Stimulated activated CD4-positive, alpha-beta T cell treated with anti-CD3 and anti-CD28 coated beads, Interleukin-2, amount 100 ng/mL, for 24 hours (primary cell): ENCODE results near the gene CXCL11.
"Not testable (repeated sequence)": the region's sequence is repeated elsewhere in the genome, so short reads cannot be mapped to it uniquely, and the experiment has no call there.

Source experiments
- DNase-seq, 2 donors: peaks; one replicate each; pipeline ENCODE4 v3.0.0-alpha.2; 2020

Gene CXCL11

DNA sequence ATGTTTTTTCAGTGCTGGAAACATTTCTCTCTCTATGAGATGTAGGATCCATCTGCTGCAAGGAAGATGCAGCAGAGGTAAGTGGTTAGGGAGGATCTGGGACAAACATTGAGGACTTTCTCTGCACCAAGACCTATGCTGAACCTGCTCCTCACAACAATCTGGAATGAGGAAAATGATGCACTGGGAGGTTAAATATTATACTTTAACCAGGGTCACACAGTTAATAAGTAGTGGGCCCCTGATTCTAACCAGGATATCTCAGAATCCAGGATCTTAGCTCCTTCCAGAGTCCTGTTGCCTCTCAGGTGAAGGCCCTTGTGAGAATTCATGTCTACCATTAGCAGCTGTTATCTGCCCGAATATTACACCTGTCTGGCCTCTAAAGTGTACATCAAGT lies 35.6 kb downstream of the CXCL11 start:
- no peak for DNase-seq

DNA sequence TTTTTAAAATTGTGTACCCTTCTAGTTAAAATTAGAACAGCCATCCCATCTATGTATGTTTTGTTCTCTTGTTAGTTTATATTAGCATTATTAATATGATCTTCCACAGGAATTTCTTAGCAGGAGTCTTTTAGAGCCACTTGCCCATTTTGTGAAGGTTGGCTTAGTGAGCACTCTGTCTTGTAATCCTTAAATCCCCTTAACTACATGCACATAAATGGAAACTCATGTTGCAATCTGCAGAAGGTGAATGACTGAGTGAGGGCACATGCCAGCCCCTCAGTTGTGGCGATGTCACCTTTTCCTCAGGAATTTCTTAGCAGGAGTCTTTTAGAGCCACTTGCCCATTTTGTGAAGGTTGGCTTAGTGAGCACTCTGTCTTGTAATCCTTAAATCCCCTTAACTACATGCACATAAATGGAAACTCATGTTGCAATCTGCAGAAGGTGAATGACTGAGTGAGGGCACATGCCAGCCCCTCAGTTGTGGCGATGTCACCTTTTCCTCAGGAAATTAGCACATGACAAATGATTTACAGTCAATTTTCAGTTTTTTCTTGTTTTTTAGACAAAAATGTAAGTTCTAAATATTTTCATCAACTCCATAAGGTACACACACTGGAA lies 37.2 kb downstream of the CXCL11 start:
- not testable (repeated sequence) for DNase-seq

DNA sequence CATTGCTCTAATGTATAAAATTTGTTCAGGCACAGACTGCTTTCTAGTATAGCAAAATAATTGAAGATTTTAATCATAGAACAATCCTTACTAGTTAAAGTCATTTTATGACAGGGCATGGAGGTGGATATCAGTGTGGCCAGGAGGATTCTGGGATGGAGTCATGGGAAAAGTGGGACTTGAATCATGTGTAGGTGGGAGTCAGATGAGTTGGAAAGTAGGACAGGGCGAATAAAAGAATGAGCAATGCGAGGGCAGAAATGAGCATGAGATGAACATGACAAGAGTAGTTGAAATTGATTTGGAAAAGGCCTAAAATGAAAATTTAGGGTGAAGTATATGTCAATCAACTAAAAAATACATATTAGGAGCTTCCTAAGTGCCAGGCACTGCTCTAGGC lies 37.9 kb downstream of the CXCL11 start:
- DNase-seq: no peak

DNA sequence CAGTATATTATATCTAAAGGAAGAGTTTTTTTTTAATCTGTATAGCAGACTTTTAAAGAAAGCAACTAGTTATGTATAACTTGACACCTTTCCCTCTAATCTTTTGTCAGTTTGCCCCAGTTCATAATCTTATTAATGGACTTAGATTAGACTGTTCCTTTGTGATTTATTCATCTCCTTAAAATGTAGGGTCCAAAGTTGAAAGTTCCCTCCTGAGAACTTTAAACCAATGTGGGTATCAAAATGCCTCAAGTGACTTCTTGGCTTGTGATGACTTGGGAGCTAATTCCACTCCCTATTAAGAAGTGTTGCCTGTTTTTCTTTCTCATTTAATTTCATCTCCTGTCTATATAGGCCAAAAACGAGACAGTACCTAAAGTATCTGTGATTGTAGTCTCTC lies 38.8 kb downstream of the CXCL11 start:
- DNase-seq: no peak

DNA sequence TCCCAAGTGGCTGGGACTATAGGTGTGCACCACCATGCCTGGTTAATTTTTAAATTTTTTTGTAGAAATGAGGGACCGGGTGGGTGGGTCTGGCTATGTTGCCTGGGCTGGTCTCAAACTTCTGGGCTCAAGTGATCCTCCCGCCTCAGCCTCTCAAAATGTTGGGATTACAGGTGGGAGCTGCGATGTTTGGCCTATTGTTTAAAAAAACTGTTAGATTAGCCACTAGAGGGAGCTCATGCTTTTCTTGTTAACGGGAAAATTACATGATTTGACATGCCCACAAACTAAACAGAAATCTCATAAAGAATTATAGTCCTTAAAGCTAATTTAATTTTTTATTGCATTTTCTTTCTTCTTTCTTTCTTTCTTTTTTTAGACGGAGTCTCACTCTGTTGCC lies 40.1 kb downstream of the CXCL11 start:
- peak in 1 of 2 donors; percentile 10 for DNase-seq

DNA sequence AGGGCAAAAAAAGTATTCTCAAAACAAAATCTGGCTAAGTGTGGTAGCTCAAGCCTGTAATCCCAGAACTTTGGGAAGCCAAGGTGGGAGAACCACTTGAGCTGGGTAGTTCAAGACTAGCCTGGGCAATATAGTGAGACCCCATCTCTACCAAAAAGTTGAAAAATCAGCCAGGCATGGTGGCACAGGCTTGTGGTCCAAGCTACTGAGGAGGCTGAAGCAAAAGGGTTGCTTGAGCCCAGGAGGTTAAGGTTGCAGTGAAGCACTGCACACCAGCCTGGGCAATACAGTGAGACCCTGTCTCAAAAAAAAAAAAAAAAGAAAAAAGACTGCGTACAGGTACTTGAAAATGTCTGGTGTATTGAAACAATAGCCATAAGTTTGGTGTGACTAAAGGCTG lies 43.4 kb downstream of the CXCL11 start:
- no peak for DNase-seq

DNA sequence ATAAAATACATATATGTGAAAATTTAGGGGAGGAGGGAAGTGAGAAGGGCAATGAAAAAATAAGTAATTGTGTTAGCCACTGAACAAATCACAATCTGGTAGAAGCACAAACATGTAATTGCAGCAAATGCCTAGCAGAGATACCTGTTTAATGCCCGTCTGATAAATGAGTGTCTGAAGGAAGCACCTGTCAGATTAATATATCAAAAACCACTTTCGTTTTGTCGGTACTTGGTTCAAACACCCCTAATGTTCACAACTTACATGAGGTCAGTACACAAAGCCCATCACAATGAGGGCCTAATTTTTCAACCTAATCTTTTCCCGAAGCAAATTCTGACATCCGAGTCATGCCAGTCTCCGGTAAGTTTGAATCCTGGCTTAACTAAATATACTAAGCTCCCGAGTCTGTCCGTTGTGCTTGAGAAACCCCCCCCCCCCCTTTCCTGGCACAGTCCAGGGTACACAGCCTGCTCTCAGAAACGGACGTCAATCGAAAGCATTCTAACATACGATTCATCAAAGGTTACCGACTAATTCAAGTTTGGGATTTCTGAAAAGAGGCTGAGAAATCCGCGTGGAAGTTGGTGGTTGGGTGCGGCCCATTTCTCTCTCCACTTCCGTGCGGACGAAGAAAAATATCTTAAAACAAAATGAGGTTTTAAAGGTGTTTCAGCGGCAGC lies 45.9 kb downstream of the CXCL11 start:
- no peak for DNase-seq

DNA sequence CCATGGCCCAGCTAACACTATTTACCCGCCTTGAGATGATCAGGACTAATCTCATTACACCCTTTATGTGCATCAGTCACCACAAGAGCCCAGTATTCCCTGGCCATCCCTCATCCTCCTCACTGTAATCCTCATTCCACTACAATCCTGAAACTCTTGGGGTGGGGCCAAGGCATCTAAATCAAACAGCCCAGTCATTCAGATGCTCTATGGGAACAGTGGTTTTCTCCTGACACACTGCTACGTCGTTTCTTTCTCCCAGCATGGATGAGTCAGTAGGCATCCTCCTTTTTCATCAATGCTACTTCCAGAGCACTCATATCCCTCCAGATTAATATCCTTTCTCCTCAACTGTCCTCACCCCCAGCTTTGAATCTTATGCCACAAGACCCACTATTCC lies 50.8 kb downstream of the CXCL11 start:
- no peak for DNase-seq
